ENCODE measurements around the gene LRRC23. TPM values are rescaled to one million over a fixed set of nuclear protein-coding genes. Genes with fewer than 3 reads are reported as not detected.

Gene LRRC23
- total and polyA plus RNA-seq, 9 of the 15 experiments (the other 6 are each of a cell fraction or from before 2014, with no cell fraction given), result 2.2 to 7.0 (median 3.0) TPM

DNA sequence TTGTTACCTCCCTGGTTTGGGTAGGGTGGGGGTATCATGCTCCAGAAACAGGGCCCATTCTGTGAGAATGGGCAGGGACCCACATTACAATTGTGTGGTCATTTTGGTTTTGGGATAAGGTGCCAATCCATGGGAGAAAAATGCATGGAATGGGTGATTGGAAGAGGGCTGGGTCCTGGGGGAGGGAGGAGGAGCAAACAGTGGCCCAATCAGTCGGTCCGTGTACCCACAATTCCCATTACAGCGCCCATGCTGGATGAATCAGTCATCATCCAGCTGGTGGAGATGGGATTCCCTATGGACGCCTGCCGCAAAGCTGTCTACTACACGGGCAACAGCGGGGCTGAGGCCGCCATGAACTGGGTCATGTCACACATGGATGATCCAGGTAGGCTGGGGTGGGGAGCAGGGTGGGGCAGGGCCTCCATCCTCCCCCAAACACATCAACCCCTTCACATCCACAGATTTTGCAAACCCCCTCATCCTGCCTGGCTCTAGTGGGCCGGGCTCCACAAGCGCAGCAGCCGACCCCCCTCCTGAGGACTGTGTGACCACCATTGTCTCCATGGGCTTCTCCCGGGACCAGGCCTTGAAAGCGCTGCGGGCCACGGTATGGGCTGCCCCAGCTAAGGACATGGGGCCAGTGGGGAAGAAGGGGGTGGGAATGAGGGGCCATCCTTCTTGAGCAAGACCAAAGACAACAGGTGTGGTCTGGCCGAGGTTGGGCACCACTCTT, 40.9 kb upstream of the LRRC23 start:
- Histone ChIP-seq H3K4me2 (ENCODE audit: insufficient read depth, low read length) (no peak overlapping the region), H3K79me2 (ENCODE audit: control insufficient read depth, insufficient read depth, low read length) (peaks cover 19% of the 10 kb centered on the region), H3K27ac (ENCODE audit: extremely low read depth, low read depth, low read length) (no peak overlapping the region), H3K4me1 (replicated peaks in 1 of 2; ENCODE audit: control insufficient read depth in 2 of 2, insufficient read depth in 2 of 2, low read length in 2 of 2) (peaks cover 14 to 23% of the 10 kb centered on the region in 2 experiments; a peak in 4 of 5 replicates), H3K36me3 (ENCODE audit: control insufficient read depth, insufficient read depth, low read length) (peaks cover 71% of the 10 kb centered on the region; the same call in 2 of the 3 replicates), H3K9me3 (replicated peaks; ENCODE audit: control insufficient read depth, insufficient read depth, low read depth, low read length) (no peaks in the 10 kb centered on the region), H3K4me3 (no peak overlapping the region), H3K27me3 (ENCODE audit: control insufficient read depth in 2 of 2, insufficient read depth in 2 of 2, low read length in 2 of 2) (no peaks in the 10 kb centered on the region), H3K9ac (ENCODE audit: insufficient read depth in 1 of 2, low read depth in 2 of 2, low read length in 2 of 2) (no peak overlapping the region; a peak in 1 of 4 replicates), H2AFZ (ENCODE audit: low read depth, low read length) (no peak overlapping the region), H4K20me1 (replicated peaks; ENCODE audit: control insufficient read depth, insufficient read depth, low read length) (peaks cover 9% of the 10 kb centered on the region; the same call in 1 of the 2 replicates), H3K9me1 (ENCODE audit: control insufficient read depth, insufficient read depth, low read length) (no peaks in the 10 kb centered on the region)
- intact Hi-C loops (cut with micrococcal nuclease), result no loop called here
- no peak for DNase-seq (ENCODE audit: extremely low read depth in 1 of 4, low spot score in 3 of 4)
- in situ Hi-C loops (cut with MboI), result no loop called here
- BruUV-seq (replicated peaks), result no TSS peak
- ChIA-PET POLR2A (interaction anchor here (0.9 to 11.3 kb wide), 3 partner anchors 8 to 10 kb away, joined by 3 to 174 read pairs (median 4); partner anchors contain the start of genes CDCA3, SPSB2 and USP5), CTCF (ENCODE audit: low intra/inter-chr PET ratio) (no interaction called here)
- ATAC-seq, result no peak
- FAIRE-seq, result no peak
- 92% methylated on average over 7 of the region's 16 CpGs for WGBS (ENCODE audit: insufficient coverage, low coverage, missing lambda C conversion rate)
- TF ChIP-seq FOXA3 (CRISPR knock-in tag; conservative IDR thresholded peaks at IDR 0.05 in 1 of 2, IDR thresholded peaks at IDR 0.05 in 1 of 2), result no peak
- TF ChIP-seq, protein P1, sequence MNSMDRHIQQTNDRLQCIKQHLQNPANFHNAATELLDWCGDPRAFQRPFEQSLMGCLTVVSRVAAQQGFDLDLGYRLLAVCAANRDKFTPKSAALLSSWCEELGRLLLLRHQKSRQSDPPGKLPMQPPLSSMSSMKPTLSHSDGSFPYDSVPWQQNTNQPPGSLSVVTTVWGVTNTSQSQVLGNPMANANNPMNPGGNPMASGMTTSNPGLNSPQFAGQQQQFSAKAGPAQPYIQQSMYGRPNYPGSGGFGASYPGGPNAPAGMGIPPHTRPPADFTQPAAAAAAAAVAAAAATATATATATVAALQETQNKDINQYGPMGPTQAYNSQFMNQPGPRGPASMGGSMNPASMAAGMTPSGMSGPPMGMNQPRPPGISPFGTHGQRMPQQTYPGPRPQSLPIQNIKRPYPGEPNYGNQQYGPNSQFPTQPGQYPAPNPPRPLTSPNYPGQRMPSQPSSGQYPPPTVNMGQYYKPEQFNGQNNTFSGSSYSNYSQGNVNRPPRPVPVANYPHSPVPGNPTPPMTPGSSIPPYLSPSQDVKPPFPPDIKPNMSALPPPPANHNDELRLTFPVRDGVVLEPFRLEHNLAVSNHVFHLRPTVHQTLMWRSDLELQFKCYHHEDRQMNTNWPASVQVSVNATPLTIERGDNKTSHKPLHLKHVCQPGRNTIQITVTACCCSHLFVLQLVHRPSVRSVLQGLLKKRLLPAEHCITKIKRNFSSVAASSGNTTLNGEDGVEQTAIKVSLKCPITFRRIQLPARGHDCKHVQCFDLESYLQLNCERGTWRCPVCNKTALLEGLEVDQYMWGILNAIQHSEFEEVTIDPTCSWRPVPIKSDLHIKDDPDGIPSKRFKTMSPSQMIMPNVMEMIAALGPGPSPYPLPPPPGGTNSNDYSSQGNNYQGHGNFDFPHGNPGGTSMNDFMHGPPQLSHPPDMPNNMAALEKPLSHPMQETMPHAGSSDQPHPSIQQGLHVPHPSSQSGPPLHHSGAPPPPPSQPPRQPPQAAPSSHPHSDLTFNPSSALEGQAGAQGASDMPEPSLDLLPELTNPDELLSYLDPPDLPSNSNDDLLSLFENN (IDR thresholded peaks at IDR 0.05; ENCODE audit: low read depth in 2 of 2, low read length in 2 of 2), result no peak
- TF ChIP-seq, protein P2, sequence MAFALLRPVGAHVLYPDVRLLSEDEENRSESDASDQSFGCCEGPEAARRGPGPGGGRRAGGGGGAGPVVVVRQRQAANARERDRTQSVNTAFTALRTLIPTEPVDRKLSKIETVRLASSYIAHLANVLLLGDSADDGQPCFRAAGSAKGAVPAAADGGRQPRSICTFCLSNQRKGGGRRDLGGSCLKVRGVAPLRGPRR (CRISPR knock-in tag; IDR thresholded peaks at IDR 0.05), result no peak
- no peak for TF ChIP-seq PHF8 (IDR thresholded peaks at IDR 0.05; ENCODE audit: borderline replicate concordance, low read length)
- no peak for TF ChIP-seq FUS (optimal IDR thresholded peaks at IDR 0.05; ENCODE audit: low read depth, low read length)
- no peak for TF ChIP-seq ZNF551 (CRISPR knock-in tag; IDR thresholded peaks at IDR 0.05)
